Endodermal cell (in vitro differentiated cells): ENCODE measurements around the gene FRAT2. TPM values are rescaled to one million over a fixed set of nuclear protein-coding genes. Genes with fewer than 3 reads are reported as not detected.

Source experiments
- DNase-seq: peaks from one replicate; pipeline ENCODE4 v3.0.0-alpha.2; 2017
- H3K27ac ChIP-seq: 2 replicates; pipeline ENCODE4 v1.5.1; 2013; ENCODE audit warnings: mild to moderate bottlenecking, low read depth, low read length, moderate library complexity
- H3K27me3 ChIP-seq: 2 replicates; pipeline ENCODE4 v1.6.1; 2013; ENCODE audit warnings: mild to moderate bottlenecking, low read length, moderate library complexity; ENCODE audit not compliant: insufficient read depth, control insufficient read depth, poor library complexity, severe bottlenecking
- H3K36me3 ChIP-seq: 2 replicates; pipeline ENCODE4 v1.7.0; 2013; ENCODE audit warnings: mild to moderate bottlenecking, low read length, moderate library complexity; ENCODE audit not compliant: control insufficient read depth, insufficient read depth
- H3K4me1 ChIP-seq: one replicate; pipeline ENCODE4 v1.7.0; 2013; ENCODE audit warnings: low read length; ENCODE audit not compliant: control insufficient read depth, insufficient read depth
- H3K4me3 ChIP-seq: 2 replicates; pipeline ENCODE4 v1.5.1; 2013; ENCODE audit warnings: mild to moderate bottlenecking, low read length, moderate library complexity
- H3K9ac ChIP-seq: 2 replicates; pipeline ENCODE4 v1.6.1; 2013; ENCODE audit warnings: mild to moderate bottlenecking, low read length, moderate library complexity; ENCODE audit not compliant: poor library complexity, severe bottlenecking; ENCODE audit errors: extremely low read depth
- H3K9me3 ChIP-seq: 2 replicates; pipeline ENCODE4 v1.6.1; 2013; ENCODE audit warnings: mild to moderate bottlenecking, low read length, moderate library complexity; ENCODE audit not compliant: control insufficient read depth
- H3K27ac Mint-ChIP-seq: 2 replicates; pipeline ENCODE4 v1.8.0; 2020; ENCODE audit warnings: mixed read lengths
- H3K27me3 Mint-ChIP-seq: 2 replicates; pipeline ENCODE4 v1.8.0; 2021; ENCODE audit warnings: mild to moderate bottlenecking, mixed read lengths; ENCODE audit not compliant: insufficient read depth
- H3K36me3 Mint-ChIP-seq: 2 replicates; pipeline ENCODE4 v1.8.0; 2020; ENCODE audit warnings: low read depth, mixed read lengths
- H3K4me1 Mint-ChIP-seq: 2 replicates; pipeline ENCODE4 v1.8.0; 2020; ENCODE audit warnings: mixed read lengths
- H3K4me3 Mint-ChIP-seq: 2 replicates; pipeline ENCODE4 v1.8.0; 2020; ENCODE audit warnings: mild to moderate bottlenecking, moderate library complexity, mixed read lengths
- H3K9me3 Mint-ChIP-seq: 2 replicates; pipeline ENCODE4 v1.8.0; 2020; ENCODE audit warnings: mild to moderate bottlenecking, mixed read lengths
- WGBS, 2 experiments: methylation state at CpG; one replicate each; pipeline versions ENCODE4 v1.1.5 to v1.1.7; 2013; ENCODE audit warnings: missing lambda C conversion rate in 2 of 2, mixed read lengths in 1 of 2; ENCODE audit not compliant: insufficient coverage in 1 of 2, insufficient read length in 1 of 2; 5-methylcytosine and 5-hydroxymethylcytosine counted together
- total RNA-seq, 2 donors: library from RNA; stranded (reverse); fragmentation: NEBNext Ultra II Directional in 1 of 2; extraction: Animal tissue kit (Norgen Biotek cat#: 25700) in 1 of 2; gene quantifications; 2 replicates in 1 of 2; 3 replicates in 1 of 2; pipeline ENCODE4 v1.2.1, GENCODE V29; 2021
- TF ChIP-seq, protein P1 (sequence below): fragments of 200-600 bp; sonication (generic); conservative IDR thresholded peaks from 2 replicates; pipeline ENCODE4 v1.5.0; 2021; ENCODE audit warnings: antibody characterized with exemption, mild to moderate bottlenecking

FRAT2 gene
- total RNA-seq, 2 donors from 2014 or later, result 31.0 to 35.2 TPM

DNA sequence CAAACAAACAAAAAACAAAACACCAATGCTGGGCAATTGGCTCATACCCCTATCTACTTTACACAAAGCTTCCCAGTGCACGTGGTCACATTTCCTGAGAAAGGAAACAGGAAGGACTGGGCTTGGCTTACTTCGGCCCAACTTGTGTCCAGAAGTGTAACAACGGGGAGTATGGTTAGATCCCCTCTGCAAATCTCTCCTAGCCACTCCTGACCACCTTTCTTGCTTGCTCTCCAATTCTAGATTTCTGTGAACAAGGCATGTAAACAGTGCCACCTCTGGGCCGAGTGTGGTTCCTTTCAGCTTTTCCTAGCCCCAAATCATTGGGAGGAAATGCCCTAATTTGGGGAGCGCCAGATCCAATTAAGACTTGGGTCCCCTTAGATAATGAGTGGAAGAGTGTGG lies 21.0 kb upstream of the FRAT2 start:
- Histone ChIP-seq H3K4me3 (no peak overlapping the region), H3K27ac (no peak overlapping the region), H3K9ac (no peak overlapping the region), H3K27me3 (no peaks in the 10 kb centered on the region), H3K4me1 (no peaks in the 10 kb centered on the region), H3K36me3 (peaks cover 24% of the 10 kb centered on the region), H3K9me3 (no peaks in the 10 kb centered on the region)
- no peaks in the 10 kb centered on the region for H3K9me3 Mint-ChIP-seq
- 81 to 100% methylated on average over 1 to 5 of the region's 5 CpGs for WGBS, 2 experiments
- H3K4me3 Mint-ChIP-seq, result no peak overlapping the region
- DNase-seq, result peak; percentile 81
- H3K27ac Mint-ChIP-seq, result peak overlapping the region; percentile 78
- peaks cover 20% of the 10 kb centered on the region for H3K4me1 Mint-ChIP-seq
- no peaks in the 10 kb centered on the region for H3K27me3 Mint-ChIP-seq
- TF ChIP-seq, protein P1, sequence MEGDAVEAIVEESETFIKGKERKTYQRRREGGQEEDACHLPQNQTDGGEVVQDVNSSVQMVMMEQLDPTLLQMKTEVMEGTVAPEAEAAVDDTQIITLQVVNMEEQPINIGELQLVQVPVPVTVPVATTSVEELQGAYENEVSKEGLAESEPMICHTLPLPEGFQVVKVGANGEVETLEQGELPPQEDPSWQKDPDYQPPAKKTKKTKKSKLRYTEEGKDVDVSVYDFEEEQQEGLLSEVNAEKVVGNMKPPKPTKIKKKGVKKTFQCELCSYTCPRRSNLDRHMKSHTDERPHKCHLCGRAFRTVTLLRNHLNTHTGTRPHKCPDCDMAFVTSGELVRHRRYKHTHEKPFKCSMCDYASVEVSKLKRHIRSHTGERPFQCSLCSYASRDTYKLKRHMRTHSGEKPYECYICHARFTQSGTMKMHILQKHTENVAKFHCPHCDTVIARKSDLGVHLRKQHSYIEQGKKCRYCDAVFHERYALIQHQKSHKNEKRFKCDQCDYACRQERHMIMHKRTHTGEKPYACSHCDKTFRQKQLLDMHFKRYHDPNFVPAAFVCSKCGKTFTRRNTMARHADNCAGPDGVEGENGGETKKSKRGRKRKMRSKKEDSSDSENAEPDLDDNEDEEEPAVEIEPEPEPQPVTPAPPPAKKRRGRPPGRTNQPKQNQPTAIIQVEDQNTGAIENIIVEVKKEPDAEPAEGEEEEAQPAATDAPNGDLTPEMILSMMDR, result peak; percentile 75
- peaks cover 37% of the 10 kb centered on the region for H3K36me3 Mint-ChIP-seq

DNA sequence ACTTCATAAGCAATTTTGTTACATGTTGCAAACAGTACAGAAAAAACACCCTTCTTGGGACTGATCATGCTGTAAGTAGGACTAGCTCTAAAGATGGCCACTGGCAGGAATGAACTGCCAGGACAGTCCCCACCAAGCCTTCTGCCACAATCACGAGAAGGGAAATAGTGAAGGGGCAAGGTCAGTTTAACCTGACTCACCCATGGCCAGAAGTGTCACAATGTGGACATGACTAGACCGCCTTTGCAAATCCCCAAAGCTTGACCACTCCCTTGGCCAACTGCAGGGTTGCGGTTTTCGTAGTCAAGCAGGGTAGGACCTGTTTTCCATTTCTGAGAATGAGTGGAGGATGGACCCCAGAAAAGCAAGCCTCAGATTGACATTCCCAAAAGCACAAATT lies 19.4 kb upstream of the FRAT2 start:
- TF ChIP-seq, protein P1, result no peak
- no peaks in the 10 kb centered on the region for H3K9me3 ChIP-seq
- peaks cover 19% of the 10 kb centered on the region for H3K4me1 Mint-ChIP-seq
- no peak overlapping the region for H3K9ac ChIP-seq
- no peaks in the 10 kb centered on the region for H3K27me3 Mint-ChIP-seq
- peaks cover 18% of the 10 kb centered on the region for H3K36me3 ChIP-seq
- no peaks in the 10 kb centered on the region for H3K9me3 Mint-ChIP-seq
- DNase-seq, result no peak
- WGBS, 2 experiments, result 90 to 95% methylated on average over 3 to 4 of the region's 4 CpGs
- no peak overlapping the region for H3K27ac ChIP-seq
- peaks cover 31% of the 10 kb centered on the region for H3K36me3 Mint-ChIP-seq
- no peak overlapping the region for H3K27ac Mint-ChIP-seq
- peaks cover 3% of the 10 kb centered on the region for H3K4me1 ChIP-seq
- H3K4me3 Mint-ChIP-seq, result no peak overlapping the region
- H3K4me3 ChIP-seq, result no peak overlapping the region
- H3K27me3 ChIP-seq, result no peaks in the 10 kb centered on the region

DNA sequence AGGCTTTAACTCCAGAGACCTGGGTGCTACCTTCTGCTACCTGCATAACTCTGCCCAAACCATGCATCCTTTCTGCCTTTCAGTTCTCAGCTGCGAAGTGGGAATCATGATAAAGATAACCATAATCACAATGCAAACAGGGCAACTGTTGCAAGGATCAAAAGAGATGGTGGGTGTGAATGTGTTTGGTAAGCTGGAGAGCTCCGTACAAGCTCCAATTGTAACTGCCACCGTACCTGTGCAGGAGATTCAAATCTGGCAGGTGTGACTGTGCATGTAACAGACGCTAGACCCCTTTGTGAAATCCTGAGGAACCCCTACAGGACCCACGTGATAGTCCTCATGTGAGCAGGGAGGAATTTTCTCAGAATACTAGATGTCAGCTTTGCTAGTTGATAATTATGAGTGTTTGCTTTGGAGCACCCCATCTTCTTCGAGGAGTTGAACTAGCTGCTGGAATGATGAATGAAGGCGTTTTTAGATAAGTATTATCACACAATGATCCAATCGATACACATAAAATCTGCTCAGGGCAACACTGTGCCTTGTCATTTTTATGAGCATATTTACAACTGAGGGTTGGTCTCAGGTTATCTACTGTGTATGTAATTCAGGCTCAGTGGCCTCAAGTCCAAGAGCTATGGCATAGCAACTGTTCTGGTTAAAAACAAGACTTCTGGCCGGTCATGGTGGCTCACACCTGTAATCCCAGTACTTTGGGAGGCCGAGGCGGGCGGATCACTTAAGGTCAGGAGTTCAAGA lies 15.4 kb upstream of the FRAT2 start:
- Histone ChIP-seq H3K27ac (no peak overlapping the region), H3K9me3 (no peaks in the 10 kb centered on the region), H3K4me1 (peaks cover 3% of the 10 kb centered on the region), H3K36me3 (peaks cover 7% of the 10 kb centered on the region), H3K4me3 (no peak overlapping the region), H3K27me3 (no peaks in the 10 kb centered on the region), H3K9ac (no peak overlapping the region)
- Mint-ChIP-seq H3K27ac (no peak overlapping the region), H3K4me1 (peaks cover 7% of the 10 kb centered on the region), H3K4me3 (no peak overlapping the region), H3K27me3 (no peaks in the 10 kb centered on the region), H3K36me3 (peaks cover 9% of the 10 kb centered on the region), H3K9me3 (no peaks in the 10 kb centered on the region)
- TF ChIP-seq, protein P1, result no peak
- DNase-seq, result no peak
- 81 to 93% methylated on average over 7 to 11 of the region's 12 CpGs for WGBS, 2 experiments
